HEK293 (cell line): Measurements from ENCODE around the gene CES1.

Source experiments
- CTCF ChIA-PET: fragments of 350-600 bp; formaldehyde crosslinking; extraction: SDS; loops from one replicate; lab custom pipeline; 2021; ENCODE audit warnings: antibody characterized with exemption; lab: Yijun Ruan, JAX
- POLR2A ChIA-PET: fragments of 300-600 bp; formaldehyde crosslinking; extraction: SDS; loops from one replicate; lab custom pipeline; 2020; ENCODE audit warnings: antibody characterized with exemption, inconsistent platforms; lab: Yijun Ruan, JAX
- H3K27ac ChIP-seq: fragments of 200-500 bp; sonication (Bioruptor generic); 2 replicates; pipeline ENCODE4 v1.5.1; 2014; ENCODE audit warnings: low read depth, low read length, control low read depth, inconsistent platforms; ENCODE audit errors: extremely low read depth
- H3K36me3 ChIP-seq, 2 experiments: fragments of 200-500 bp in 1 of 2; sonication (Bioruptor generic) in 1 of 2; 1 replicate in 1 of 2; 2 replicates in 1 of 2; pipeline ENCODE4 v1.5.1; 2014 to 2017; ENCODE audit warnings: inconsistent platforms in 2 of 2, low read length in 2 of 2; ENCODE audit not compliant: control insufficient read depth in 2 of 2, insufficient read depth in 1 of 2
- H3K4me1 ChIP-seq: fragments of 200-500 bp; sonication (Bioruptor generic); 2 replicates; pipeline ENCODE4 v1.5.1; 2014; ENCODE audit warnings: mild to moderate bottlenecking, low read length, inconsistent platforms; ENCODE audit not compliant: control insufficient read depth, insufficient read depth
- H3K4me3 ChIP-seq: 2 replicates; pipeline ENCODE4 v1.5.1; 2011; ENCODE audit warnings: low read depth, mild to moderate bottlenecking, control low read depth, low read length, moderate library complexity
- H3K9me3 ChIP-seq: fragments of 200-500 bp; sonication (Bioruptor generic); 2 replicates; pipeline ENCODE4 v1.5.1; 2014; ENCODE audit warnings: low read depth, low read length, inconsistent platforms; ENCODE audit not compliant: control insufficient read depth, insufficient read depth
- AEBP2 ChIP-seq: fragments of 450-650 bp; formaldehyde crosslinking; IDR thresholded peaks from 2 replicates; pipeline ENCODE4 v1.5.1; 2016; ENCODE audit warnings: missing biosample characterization, missing genetic modification characterization, borderline replicate concordance
- CTCF ChIP-seq: fragments of 450-650 bp; formaldehyde crosslinking; IDR thresholded peaks from 2 replicates; pipeline ENCODE4 v1.5.1; 2016; ENCODE audit warnings: missing biosample characterization, missing genetic modification characterization
- GFI1B ChIP-seq: fragments of 450-650 bp; formaldehyde crosslinking; IDR thresholded peaks from 2 replicates; pipeline ENCODE4 v1.5.1; 2016; ENCODE audit warnings: missing biosample characterization, missing genetic modification characterization
- KLF17 ChIP-seq: fragments of 450-650 bp; formaldehyde crosslinking; IDR thresholded peaks from 2 replicates; pipeline ENCODE4 v1.5.1; 2016; ENCODE audit warnings: missing biosample characterization, missing genetic modification characterization
- KLF9 ChIP-seq: fragments of 450-650 bp; formaldehyde crosslinking; IDR thresholded peaks from 2 replicates; pipeline ENCODE4 v1.5.1; 2016; ENCODE audit warnings: missing biosample characterization, missing genetic modification characterization, low read depth
- PRDM4 ChIP-seq: fragments of 450-650 bp; formaldehyde crosslinking; IDR thresholded peaks from 2 replicates; pipeline ENCODE4 v1.5.1; 2017; ENCODE audit warnings: missing biosample characterization, missing genetic modification characterization
- PRDM6 ChIP-seq: fragments of 450-650 bp; formaldehyde crosslinking; IDR thresholded peaks from 2 replicates; pipeline ENCODE4 v1.5.1; 2017; ENCODE audit warnings: missing biosample characterization, missing genetic modification characterization
- SCRT2 ChIP-seq: fragments of 450-650 bp; formaldehyde crosslinking; IDR thresholded peaks from 2 replicates; pipeline ENCODE4 v1.5.1; 2016; ENCODE audit warnings: missing biosample characterization, missing genetic modification characterization
- ZFP3 ChIP-seq: fragments of 450-650 bp; formaldehyde crosslinking; IDR thresholded peaks from 2 replicates; pipeline ENCODE4 v1.5.1; 2016; ENCODE audit warnings: low read depth, missing biosample characterization, missing genetic modification characterization
- ZNF157 ChIP-seq: fragments of 450-650 bp; formaldehyde crosslinking; IDR thresholded peaks from 2 replicates; pipeline ENCODE4 v1.5.1; 2016; ENCODE audit warnings: missing biosample characterization, missing genetic modification characterization
- ZNF280D ChIP-seq: fragments of 450-650 bp; formaldehyde crosslinking; IDR thresholded peaks from 2 replicates; pipeline ENCODE4 v1.5.1; 2016; ENCODE audit warnings: missing biosample characterization, missing genetic modification characterization
- ZNF341 ChIP-seq: fragments of 450-650 bp; formaldehyde crosslinking; IDR thresholded peaks from 2 replicates; pipeline ENCODE4; 2016; ENCODE audit warnings: low read depth, missing biosample characterization, missing genetic modification characterization
- ZNF558 ChIP-seq: fragments of 450-650 bp; formaldehyde crosslinking; IDR thresholded peaks from 2 replicates; pipeline ENCODE4 v1.5.1; 2016; ENCODE audit warnings: missing biosample characterization, missing genetic modification characterization
- ZNF580 ChIP-seq: fragments of 450-650 bp; formaldehyde crosslinking; IDR thresholded peaks from 2 replicates; pipeline ENCODE4 v1.5.1; 2016; ENCODE audit warnings: missing biosample characterization, missing genetic modification characterization
- ZNF585B ChIP-seq: fragments of 450-650 bp; formaldehyde crosslinking; IDR thresholded peaks from 2 replicates; pipeline ENCODE4 v1.5.1; 2016; ENCODE audit warnings: missing biosample characterization, missing genetic modification characterization
- ZNF692 ChIP-seq: fragments of 450-650 bp; formaldehyde crosslinking; IDR thresholded peaks from 2 replicates; pipeline ENCODE4 v1.5.1; 2016; ENCODE audit warnings: missing biosample characterization, missing genetic modification characterization

Gene CES1

GRCh38 chr16:55812951-55813350, 19.9 kb downstream of the CES1 start:
- TF ChIP-seq ZNF580 (no peak), GFI1B (no peak), ZNF692 (no peak), PRDM4 (tag by site-specific recombination) (no peak), AEBP2 (tag by site-specific recombination) (no peak), ZNF558 (no peak), PRDM6 (no peak), SCRT2 (tag by site-specific recombination) (no peak), KLF9 (tag by site-specific recombination) (no peak), KLF17 (tag by site-specific recombination) (no peak), ZNF157 (tag by site-specific recombination) (no peak), ZNF585B (no peak), ZNF341 (tag by site-specific recombination) (no peak), ZNF280D (tag by site-specific recombination) (no peak)
- no peaks in the 10 kb centered on the region for H3K36me3 ChIP-seq
- ChIA-PET POLR2A (no interaction called here), CTCF (no interaction called here)
- H3K4me1 ChIP-seq = no peaks in the 10 kb centered on the region
- no peak overlapping the region for H3K27ac ChIP-seq
- no peaks in the 10 kb centered on the region for H3K9me3 ChIP-seq
- no peak overlapping the region for H3K4me3 ChIP-seq

- CTCF ChIA-PET = no interaction called here
- H3K27ac ChIP-seq = no peak overlapping the region
- POLR2A ChIA-PET = no interaction called here
- TF ChIP-seq CTCF (tag by site-specific recombination) = no peak
- no peak for TF ChIP-seq ZFP3 (tag by site-specific recombination)
- TF ChIP-seq, all 188 proteins: peak for 0
- H3K4me3 ChIP-seq = no peak overlapping the region
- no peaks in the 10 kb centered on the region for H3K36me3 ChIP-seq
- no peaks in the 10 kb centered on the region for H3K4me1 ChIP-seq
- no peaks in the 10 kb centered on the region for H3K9me3 ChIP-seq
Measured at GRCh38 chr16:55811811-55812210, 21.1 kb downstream of the CES1 start.
